ENCODE data around the gene WNT7A.
"Not testable (repeated sequence)": the region's sequence is repeated elsewhere in the genome, so short reads cannot be mapped to it uniquely, and the experiment has no call there.

The WNT7A gene
- 0.35 to 17.5 reads per million in 2 experiments for total RNA-seq

DNA sequence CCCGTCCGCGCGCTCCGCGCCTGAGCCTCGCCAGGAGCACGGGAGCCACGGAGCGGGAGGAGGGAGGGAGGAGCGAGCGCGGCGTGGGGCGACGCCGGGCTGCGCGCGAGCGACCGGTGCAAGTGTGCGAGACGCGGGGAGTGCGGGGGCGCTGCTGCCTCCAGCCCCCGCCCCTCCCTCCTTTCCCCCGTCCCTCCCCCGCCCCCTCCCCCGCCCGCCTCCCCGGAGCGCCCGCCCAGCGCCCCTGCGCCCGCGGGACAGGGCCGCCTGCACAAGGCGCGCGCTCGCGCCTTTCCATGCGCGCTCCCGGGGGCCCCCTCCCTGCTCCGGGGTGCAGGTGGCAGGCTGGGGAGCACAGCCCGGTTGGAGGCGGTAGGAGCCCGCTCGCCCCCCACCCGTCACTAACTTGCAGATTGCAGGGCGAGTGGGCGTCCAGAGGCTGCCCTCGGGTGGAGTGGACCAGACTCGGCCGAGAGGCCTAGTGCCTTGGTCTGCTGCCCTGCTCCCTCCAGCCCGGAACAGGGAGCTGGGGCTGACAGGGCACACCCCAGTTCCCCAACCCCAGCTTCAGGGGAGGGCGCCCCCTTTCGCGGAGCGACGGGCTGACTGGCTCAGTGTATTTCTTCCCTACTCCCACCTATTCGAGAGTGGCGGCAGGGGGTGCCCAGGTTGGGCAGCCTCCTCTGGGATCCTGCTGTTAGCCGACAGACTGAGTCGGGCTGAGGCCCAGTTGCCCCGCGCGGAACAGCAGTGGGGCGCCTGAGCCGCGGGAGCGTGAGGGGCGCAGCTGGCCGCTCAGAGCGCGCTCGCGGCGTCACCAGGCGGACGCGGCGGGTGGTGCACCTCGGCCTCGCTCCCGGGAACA lies at the start of gene WNT7A:
Gene WNT7A, minus strand, starts transcription at position 126 of the 865 bp plus-strand sequence. CDS start 255 bp downstream, outside the sequence.
- DNase-seq (ENCODE audit: low read depth) = peak; percentile 59

DNA sequence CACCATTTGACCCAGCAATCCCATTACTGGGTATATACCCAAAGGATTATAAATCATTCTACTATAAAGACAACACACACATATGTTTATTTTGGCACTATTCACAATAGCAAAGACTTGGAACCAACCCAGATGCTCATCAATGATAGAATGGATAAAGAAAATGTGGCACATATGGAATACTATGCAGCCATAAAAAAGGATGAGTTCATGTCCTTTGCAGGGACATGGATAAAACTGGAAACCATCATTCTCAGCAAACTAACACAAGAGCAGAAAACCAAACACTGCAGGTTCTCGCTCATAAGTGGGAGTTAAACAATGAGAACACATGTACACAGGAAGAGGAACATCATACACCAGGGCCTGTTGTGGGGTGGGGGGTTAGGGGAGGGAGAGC lies 48.9 kb upstream of the WNT7A start:
- DNase-seq (ENCODE audit: low read depth) = not testable (repeated sequence)

DNA sequence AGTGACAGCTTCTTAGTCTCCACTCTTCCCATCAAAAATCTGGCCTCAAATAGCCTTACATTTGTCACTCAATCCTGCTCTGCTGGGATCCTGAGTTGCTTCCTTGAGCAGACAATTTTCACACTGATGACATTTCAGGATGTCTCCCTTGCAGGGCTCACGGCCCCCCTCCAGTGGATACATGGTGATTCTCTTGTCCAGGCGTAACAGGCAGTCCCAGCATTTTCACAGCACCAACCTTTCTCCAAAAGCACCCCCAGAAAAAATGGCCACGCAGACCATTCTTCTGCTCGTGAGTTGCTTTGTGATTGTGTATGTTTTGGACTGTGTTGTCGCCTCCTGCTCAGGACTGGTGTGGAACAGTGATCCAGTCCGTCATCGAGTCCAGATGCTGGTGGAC lies 47.4 kb upstream of the WNT7A start:
- DNase-seq (ENCODE audit: low read depth) = no peak

DNA sequence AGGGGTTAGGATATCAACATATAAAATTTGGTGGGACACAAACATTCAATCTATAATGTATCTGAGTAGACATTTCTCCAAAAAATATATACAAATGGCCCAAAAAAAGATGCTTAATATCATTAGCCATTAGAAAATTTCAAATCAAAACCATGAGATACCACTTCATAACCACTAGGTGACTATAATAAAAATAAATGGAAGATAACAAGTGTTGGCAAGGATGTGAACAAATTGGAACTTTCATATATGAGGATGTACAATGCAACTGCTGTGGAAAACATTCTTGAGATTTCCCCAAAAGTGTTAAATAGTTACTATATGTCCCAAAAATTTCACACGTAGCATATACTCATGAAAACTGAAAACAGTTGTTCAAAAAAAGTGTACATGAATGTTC lies 36.5 kb upstream of the WNT7A start:
- DNase-seq (ENCODE audit: low read depth) = no peak

DNA sequence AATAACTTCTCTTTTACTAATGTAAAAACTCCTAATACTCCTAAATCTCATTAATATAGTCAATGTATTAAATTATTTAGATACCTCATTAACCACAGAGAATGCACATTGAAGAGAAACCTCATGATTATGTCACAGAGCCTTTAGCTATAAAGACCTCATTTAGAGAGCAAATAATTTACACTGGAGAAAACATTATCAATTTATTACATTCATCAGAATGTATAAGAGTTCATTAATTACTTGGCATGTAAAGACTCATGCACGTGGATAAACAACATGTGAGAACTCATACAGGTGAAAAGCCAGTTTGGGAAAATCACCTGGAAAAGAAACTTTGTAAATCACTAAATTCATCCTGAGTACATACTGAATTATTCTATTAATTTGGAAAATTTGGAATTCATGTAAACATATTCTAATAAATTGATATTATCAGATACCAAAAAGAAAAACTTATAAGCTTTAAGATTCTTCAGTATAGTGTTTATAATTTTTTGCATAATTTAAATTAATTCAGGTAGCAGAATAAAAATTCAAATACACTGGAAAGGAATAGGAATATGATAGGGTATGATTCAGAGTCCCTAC lies 22.9 kb upstream of the WNT7A start:
- no peak for DNase-seq (ENCODE audit: low read depth)

DNA sequence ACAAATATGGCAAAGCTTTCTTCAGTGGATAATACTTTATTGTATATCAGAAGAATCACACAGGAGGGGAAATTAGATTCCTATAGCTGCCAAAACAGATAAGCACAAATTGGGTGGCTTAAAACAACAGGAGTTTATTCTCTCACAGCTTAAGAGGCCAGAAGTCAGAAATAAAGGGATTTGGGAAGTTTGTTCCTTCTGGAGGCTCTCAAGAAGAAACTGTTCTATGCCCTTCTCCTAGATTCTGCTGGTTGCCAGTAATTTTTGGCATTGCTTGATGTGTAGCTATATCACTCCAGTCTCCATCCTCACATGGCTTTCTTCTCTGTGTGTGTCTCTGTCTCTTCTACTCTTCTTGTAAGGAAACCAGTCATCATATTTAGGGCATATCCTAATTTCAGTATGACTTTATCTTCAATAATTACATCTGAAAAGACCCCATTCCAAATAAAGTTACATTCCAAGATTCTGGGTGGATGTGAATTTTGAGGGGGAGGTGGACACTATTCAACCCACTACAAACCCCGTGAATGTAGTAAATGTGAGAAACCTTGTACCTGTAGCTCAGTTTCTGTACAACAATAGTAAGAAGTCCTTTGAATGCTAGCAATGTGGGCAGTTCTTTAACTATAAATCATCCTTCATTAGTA lies 22.2 kb upstream of the WNT7A start:
- no peak for DNase-seq (ENCODE audit: low read depth)

DNA sequence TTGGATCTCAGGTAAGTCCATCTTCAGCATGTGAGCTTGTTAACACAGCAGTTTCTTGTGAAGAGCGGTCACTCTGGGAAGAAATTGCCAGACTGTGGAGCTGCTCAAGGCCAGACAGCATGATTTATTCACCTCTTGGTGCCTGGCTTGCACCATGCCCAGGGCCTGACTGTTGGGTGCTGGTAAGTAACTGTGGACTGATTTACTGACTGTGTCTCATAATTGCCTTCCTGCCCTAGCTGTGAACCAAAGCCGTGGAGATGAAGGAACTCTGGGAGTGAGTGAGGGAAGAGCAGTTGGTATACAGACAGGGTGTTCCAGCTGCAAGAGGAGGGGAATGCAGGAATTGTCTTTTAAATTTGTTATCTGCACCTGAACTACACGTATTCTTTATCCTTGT lies 18.5 kb upstream of the WNT7A start:
- DNase-seq (ENCODE audit: low read depth) = no peak

DNA sequence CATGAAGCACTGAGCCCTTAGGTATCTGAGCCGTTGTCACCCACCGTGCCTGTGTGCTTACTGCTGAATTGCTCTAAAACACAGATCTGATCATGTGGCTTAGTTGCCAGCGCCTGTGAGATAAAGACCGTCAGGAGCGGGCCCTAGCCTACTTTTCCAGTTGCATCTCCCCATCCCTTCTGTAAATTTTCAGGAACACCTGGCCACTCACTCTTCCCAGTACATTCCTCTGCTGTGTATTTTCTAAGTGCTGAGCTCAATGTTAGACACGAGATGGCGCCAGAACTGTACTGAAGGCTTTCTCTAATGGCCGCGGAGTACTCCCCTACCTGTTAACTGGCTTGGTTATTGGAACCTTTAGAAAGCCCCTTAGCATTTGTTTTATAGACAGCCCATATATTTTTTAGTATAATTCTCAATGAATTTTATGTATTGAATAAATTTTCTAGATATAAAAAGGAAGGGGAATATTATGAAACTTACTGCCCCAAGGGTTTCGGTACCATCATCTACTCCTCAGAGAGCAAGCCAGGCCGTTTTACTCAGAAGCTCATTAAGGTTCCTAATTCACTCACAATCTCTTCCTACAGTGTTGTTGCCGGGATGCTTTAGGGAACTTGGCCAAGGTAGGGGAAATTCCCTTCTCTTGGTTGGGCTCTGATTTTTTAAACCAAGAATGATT lies 16.7 kb upstream of the WNT7A start:
- peak; percentile 44 for DNase-seq (ENCODE audit: low read depth)

DNA sequence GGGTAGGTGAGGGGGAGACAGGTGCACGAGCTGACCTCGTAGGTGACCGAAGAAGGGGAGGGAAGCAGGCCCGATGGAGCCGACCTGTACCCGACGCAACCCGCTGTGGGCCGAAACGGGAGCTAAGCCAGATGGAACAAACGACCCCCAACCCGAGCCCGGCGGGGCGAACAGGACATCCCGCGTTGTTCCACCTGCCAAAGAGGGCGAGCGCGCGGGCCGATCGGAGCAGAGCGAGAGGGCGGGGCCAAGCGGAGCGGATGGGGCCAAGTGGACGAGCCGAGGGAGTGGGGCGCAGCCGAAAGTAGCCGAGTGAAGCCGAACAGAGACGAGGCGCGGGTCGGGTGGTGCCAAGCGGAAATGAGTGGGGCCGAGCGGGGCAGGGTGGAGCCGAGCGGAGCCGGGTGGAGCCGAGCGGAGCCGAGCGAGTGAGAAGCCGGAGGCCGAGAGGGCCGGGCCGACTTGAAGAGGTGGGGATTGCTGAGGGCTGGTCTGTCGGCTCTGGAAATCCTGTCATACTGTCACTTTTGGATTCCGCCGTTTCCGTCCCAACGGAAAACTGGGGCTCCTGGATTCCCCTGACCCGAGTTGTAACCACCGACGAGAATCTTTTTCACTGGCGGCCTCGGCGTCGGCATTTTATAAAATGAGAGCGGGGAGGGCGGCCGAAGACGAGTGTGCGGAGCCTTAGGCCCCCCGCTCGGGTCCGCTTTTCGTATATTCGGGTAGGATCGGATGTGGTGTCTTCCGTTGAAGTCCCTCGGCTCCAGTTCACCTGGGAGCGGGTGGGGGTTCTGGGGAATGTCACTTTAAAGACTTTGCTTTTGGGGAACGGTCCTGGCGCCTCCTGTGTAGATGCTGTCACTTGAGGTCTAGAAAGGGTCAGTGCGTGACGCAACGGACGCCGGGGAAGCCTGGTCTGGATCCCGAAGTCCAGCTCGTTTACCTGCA lies 15.6 kb upstream of the WNT7A start:
- peak; percentile 92 for DNase-seq (ENCODE audit: low read depth)

DNA sequence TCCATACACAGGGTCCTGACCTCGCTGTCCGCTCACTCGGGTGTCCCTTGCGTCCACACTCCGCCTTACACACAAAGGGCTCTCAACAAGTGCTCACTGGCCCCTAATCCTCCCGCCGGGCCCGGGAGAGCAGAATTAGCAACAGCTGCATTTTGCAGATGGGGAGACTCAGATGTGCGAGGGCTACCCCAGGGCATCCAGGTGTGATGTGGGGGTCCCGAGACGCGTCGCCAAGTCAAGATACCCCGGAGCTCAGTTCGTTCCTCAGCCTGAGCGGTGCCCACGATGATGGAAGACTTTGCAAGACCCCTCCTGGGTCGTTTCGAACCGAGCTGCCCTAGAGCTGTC lies 14.9 kb upstream of the WNT7A start:
- DNase-seq (ENCODE audit: low read depth) = no peak

DNA sequence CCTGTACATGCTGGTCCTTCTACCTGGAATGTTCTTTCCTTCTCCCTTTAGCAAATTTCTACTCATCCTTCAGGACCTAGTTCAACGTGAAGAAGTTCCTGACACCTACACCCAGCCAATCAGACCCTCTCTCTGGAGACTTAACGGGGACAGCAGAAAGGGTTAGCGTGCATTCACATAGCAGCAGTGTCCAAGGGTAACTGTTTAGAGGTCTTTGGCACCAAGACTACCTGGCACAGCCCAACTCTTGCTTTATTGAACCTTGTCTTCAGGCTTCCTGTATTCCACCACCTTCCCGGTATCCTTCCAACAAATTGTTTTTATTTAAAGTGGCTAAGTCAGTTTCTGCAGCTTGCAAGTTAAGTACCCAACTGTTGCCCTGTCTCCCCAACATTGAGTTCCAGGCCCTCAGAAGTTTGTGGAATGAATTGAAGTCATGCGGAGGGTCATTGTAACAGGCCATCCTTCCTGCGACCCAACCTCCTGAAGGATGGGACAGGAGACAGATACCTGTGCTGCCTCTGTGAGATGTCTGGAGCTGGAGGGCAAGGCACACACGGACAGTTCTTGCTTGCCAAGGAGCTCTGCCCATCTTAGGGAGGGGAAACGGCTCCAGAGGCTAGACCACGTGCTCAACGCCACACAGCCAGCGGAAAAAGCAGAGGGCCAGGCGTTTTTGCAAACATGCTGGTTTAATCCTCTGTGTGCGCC lies 14.4 kb upstream of the WNT7A start:
- no peak for DNase-seq (ENCODE audit: low read depth)

DNA sequence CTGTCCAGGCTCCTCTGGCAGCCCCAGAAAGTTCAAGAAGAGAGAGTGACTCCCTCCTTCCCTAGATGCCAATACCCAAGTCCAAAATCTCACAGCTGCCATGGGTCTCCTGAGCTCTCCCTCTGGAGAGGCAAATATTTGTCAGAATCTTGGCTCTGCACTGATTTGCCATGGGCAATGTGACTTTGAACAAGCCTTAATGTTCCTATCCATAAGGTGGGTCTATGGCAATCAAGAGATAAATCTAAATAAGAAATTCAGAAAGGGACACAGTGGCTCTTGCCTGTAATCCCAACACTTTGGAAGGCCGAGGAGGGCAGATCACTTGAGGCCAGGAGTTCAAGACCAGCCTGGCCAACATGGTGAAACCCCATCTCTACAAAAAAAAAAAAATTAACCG lies 12.4 kb upstream of the WNT7A start:
- DNase-seq (ENCODE audit: low read depth) = no peak

DNA sequence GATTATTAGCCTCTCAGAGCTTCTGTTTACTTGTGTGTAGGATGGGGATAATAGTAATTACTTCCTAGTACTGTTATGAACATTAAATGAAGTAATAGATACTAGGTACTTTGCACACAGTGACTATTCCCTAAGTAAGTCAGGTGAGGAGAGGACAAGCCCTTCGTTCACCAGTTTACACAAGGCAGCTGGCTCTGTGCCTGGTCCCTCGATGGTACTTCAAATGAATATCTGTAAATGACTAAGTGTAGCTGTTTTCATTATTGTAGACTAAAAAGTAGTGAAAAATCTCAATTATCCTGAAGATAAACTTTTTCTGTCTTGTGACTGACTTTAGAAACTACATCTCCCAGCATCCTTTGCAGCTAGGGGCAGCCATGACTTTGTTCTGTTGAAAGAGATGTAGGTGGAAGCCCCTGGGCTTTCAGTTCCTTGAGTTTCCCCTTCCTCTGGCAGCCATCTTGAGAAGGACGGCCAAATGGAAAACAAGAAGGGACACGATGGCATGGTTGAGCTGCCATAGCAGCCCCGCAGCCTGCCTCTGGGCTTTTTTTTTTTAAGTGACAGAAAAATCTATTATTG lies 11.7 kb upstream of the WNT7A start:
- no peak for DNase-seq (ENCODE audit: low read depth)

DNA sequence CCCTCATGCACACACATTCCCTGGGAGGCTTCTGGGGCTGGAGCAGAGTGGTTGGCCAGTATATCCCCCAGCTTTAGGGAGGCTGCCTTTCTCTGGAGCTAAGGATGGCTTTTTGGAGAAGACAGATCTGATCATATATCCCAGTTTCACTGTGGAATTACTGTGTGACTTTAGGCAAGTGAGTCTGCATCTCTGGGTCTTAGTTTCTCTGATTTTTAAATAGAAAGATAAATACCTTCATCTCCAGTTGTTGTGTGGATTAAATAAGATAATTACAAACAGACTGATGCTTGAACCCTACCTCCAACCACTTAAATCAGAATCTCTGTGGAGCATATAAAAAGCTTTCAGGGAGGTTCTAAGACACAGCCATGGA lies 11.1 kb upstream of the WNT7A start:
- DNase-seq (ENCODE audit: low read depth) = no peak

DNA sequence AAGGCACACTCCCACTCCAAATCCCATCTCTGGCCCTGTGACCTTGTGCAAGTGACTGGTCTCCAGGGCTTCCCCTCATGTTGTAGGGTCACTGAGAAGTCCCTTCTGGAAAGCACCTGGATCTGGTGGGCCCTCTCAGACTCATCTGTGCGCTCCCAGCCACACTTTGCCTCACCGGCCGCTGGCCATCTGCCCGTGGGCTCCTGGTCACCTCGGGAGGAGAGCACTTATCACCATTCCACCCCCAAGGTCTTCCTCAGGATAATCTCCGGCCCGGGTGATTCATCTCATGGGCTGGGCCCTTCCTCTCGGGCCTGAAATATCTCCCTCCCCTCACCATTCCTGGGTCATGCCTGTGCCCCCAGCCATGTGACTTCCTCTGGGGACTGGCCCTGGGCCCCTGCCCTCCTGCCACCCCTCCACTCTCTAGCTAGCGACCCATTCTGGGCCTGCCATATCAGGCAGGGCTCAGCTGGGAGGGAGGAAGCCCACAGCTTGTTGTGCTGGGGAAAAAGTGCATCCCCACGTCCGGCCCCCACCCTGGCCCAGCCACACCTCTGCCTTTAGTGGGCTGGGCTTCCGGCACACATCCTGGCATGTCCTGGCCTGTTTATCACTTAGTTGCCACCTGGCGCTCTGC lies 10.6 kb upstream of the WNT7A start:
- DNase-seq (ENCODE audit: low read depth) = no peak

DNA sequence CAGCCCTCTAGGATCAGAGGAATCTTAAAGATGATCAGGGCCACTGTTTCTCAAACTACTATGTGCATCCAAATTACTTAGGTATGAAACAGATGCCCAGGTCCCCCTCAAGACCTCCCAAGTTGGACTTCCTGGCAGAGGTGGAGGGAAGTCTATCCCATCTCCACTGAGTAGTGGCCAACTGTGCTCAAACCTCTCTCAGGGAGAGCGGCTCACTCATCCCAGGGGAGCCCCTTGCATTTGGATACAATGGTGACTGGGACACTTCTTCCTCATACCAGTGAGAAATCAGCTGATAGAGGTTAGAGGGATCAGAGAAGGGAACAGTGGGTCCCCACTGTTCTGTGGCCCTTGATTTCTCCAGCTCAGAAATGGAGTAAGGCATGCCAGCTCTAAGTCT lies 8.7 kb upstream of the WNT7A start:
- DNase-seq (ENCODE audit: low read depth) = no peak

DNA sequence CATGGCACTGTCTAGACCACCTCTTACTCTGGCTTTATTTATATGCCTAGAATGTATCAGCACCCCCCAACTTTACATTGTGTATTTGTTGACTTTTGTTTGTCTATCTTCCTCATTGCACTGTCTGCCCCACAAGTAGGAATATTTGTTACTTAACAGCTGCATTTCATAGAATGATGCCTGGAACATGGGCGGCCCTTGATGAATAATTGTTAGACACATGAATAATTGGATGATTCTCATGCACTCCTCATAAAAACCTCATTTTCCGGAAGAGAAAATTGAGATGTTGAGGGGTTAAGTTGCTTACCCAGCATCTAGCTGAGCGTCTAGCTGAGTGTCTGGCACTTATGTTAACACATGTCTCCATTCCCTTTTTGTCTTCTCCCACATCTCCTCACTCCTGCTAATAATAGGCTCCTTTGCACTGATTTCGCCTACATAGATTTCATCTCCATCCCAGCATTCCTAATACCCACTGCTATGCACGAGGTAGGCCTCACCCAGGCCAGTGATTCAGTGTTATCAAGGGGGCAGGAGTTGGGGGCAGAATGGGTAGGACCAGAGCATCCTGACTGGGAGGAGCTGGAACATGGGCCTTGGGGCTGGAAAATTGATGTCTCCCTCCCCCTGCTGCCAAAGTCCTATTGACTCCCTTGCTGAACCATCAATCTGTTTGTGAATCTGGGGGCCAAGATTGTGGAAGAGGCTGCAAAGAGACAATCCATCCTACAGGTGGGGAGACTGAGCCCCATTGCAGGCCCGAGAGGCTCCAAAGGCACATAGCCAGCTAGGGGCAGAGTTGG lies 7.8 kb upstream of the WNT7A start:
- DNase-seq (ENCODE audit: low read depth) = no peak

DNA sequence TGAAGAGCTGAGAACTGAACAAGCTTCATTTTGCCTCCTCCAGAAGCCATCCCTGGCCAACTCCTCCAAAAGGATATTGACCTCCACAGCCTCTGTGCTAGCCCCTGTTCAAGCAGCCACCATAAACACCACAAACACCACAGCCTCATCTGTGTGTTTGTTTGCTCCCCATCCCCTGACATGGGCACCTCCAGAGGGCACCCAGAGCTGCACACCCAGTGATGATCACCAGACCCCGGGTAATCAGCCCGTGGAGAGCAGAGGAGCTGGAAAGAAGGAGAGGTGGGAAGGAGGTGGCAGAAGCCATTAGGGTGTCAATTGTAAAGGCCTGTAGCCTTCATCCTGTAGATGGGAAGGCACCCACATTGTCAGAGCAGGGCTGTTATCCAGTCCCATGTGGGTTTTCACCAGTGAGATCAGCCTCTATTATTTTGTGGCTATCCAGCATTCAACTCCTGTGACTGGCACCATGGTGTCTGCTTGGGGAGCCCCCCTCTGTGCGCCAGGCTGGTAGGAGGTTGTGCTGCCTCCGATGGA lies 6.8 kb upstream of the WNT7A start:
- no peak for DNase-seq (ENCODE audit: low read depth)

DNA sequence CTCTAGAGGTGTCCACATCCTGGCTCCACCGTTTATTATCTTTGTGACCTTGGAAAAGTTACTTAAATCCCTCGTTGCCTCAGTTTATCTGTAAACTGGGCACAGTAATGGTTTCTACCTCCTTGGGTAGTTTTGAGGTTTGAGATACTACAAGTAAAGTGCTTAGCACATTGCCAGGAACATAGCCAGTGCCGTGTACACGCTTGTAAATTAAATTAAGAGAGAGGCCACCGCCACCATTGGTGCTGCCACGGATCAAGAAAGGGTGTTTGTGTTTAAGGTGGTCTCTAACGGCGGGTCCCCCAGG lies 5.8 kb upstream of the WNT7A start:
- DNase-seq (ENCODE audit: low read depth) = no peak
